ENCODE measurements around the gene CAMP.

- TF ChIP-seq, protein P1, sequence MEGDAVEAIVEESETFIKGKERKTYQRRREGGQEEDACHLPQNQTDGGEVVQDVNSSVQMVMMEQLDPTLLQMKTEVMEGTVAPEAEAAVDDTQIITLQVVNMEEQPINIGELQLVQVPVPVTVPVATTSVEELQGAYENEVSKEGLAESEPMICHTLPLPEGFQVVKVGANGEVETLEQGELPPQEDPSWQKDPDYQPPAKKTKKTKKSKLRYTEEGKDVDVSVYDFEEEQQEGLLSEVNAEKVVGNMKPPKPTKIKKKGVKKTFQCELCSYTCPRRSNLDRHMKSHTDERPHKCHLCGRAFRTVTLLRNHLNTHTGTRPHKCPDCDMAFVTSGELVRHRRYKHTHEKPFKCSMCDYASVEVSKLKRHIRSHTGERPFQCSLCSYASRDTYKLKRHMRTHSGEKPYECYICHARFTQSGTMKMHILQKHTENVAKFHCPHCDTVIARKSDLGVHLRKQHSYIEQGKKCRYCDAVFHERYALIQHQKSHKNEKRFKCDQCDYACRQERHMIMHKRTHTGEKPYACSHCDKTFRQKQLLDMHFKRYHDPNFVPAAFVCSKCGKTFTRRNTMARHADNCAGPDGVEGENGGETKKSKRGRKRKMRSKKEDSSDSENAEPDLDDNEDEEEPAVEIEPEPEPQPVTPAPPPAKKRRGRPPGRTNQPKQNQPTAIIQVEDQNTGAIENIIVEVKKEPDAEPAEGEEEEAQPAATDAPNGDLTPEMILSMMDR (conservative IDR thresholded peaks at IDR 0.05; ENCODE audit: low read depth, low read length): no peak
- no peak for TF ChIP-seq EZH2 (IDR thresholded peaks at IDR 0.05; ENCODE audit: borderline replicate concordance, low read depth, low read length, poor library complexity, severe bottlenecking)
Measured at GRCh38 chr3:48232232-48232631, 8.9 kb downstream of the CAMP start.
